GM21423 (cell line): ENCODE results near the gene EPB42.
"Not testable (repeated sequence)": the region's sequence is repeated elsewhere in the genome, so short reads cannot be mapped to it uniquely, and the experiment has no call there.

Experiments used
- ATAC-seq: cut with Tn5 transposase; IDR thresholded peaks from one replicate; pipeline ENCODE4 v1.9.1; 2021; ENCODE audit warnings: mild to moderate bottlenecking, moderate library complexity; ENCODE audit not compliant: unreplicated experiment

EPB42 gene

DNA sequence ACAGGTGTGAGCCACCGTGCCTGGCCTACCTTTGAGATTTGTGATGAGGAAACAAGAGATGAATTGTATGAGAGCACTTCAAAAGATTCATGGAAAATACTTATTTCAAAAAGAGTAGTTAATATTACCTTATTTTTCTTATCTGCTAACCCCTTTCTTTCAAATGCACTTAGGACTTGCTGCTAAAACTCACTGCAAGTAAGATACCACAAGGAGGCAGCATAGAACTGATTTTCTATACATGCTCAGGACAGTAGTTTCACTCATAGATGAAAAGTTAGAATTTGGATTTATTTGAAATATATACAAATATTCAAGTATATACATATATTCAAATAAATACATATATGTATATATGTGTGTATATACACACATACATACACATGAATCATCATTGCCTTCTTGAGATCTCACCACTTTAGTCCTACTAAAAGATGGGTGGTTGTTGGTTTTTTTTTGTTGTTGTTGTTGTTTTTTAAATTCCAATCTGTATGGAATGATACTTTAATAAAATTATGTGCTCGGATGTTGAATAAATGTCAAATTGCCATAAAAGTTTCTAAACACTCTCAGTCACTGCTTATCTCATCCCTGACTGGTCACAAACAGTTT lies 33.2 kb downstream of the EPB42 start:
- no peak for ATAC-seq

- peak; percentile 18 for ATAC-seq
Measured at GRCh38 chr15:43186003-43186353, 34.8 kb downstream of the EPB42 start.

GRCh38 chr15:43185157-43186002 lies 35.4 kb downstream of the EPB42 start, which contains the start of gene CCNDBP1:
Gene CCNDBP1, plus strand, starts transcription at chr15:43185403. Its CDS starts 96 bp downstream, at chr15:43185499.
- ATAC-seq, result peak; percentile 90

DNA sequence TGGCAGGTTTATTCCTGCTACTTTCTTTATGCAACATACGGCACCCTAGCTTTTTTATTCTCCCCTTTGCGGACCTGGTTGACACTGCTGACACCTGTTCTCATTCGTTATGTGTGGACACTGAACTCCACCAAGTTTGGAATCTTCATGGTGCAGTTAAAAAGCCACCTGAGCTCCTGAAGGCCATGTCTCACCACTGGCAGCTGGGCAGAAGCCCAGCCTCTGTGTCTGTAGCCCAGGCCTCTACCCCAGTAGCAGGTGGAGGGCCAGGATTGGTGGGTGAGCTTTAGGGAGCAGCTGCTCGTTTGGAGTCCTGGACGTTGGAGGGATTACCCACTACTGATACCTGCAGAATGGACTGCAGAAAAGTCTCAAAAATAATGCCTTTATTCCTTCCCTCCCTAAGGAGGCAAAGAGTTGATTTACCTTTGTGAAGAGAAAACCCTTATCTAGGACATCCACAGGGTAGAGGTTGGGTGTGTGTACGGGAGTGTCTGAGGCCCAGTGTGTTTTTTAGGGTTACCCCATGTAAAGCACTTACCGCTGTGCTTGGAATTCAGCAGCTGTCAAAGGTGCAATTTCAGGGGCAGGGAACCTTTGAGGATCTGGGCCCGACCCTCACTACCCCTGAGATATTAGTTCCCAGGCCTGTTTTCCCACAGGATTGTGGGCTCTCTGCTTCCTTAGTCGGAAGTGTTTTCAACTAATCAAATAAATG lies 36.3 kb downstream of the EPB42 start:
- no peak for ATAC-seq

DNA sequence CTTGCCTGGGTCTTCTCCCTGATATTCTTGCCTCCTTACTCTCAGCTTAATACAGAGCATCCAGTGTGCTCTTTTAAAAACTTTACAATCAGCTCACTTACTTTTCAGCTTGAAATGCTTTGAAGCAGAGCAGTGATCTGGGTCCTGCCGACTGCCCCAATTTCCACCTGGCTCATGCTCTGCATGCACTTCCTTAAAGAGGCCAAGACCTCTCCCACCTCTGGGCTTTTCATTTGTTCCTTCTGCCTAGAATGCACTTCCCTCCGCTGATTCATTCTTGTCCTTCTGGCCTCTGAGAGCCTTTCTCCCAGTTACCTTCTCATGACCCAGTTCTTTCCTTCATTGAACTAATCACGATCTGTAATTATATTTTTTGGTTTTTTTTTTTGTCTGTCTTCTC lies 37.5 kb downstream of the EPB42 start:
- ATAC-seq, result no peak

DNA sequence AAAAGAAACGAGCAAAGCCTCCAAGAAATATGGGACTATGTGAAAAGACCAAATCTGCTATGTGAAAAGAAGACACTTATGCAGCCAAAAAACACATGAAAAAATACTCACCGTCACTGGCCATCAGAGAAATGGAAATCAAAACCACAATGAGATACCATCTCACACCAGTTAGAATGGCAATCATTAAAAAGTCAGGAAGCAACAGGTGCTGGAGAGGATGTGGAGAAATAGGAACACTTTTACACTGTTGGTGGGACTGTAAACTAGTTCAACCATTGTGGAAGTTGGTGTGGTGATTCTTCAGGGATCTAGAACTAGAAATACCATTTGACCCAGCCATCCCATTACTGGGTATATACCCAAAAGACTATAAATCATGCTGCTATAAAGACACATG lies 43.7 kb downstream of the EPB42 start:
- not testable (repeated sequence) for ATAC-seq

DNA sequence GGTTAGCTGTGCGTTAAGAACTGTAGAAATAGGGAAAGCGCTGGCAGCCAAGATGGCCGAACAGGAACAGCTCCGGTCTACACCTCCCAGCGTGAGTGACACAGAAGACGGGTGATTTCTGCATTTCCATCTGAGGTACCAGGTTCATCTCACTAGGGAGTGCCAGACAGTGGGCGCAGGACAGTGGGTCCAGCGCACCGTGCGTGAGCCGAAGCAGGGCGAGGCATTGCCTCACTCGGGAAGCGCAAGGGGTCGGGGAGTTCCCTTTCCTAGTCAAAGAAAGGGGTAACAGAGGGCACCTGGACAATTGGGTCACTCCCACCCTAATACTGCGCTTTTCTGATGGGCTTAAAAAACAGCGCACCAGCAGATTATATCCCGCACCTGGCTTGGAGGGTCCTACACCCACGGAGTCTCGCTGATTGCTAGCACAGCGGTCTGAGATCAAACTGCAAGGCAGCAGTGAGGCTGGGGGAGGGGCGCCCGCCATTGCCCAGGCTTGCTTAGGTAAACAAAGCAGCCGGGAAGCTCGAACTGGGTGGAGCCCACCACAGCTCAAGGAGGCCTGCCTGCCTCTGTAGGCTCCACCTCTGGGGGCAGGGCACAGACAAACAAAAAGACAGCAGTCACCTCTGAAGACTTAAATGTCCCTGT lies 45.0 kb downstream of the EPB42 start:
- not testable (repeated sequence) for ATAC-seq

DNA sequence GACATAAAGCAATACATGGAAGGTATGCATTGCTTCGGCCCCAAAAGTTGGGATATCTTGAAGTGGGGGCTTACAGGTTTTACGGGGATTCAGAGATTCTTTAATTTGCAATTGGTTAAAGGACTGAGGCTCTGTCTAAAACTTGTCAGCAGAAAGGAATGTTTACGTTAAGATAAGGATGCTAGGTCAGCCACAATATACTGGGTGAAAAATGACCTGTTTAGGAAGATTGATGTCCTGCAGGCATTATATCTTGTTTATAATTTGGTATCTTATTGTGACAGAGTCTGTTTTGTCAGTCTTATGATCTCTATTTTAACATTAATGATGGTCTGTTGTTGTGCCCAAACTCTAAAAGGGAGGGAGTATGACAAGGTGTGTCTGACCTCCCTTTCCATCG lies 50.9 kb downstream of the EPB42 start:
- ATAC-seq, result no peak

DNA sequence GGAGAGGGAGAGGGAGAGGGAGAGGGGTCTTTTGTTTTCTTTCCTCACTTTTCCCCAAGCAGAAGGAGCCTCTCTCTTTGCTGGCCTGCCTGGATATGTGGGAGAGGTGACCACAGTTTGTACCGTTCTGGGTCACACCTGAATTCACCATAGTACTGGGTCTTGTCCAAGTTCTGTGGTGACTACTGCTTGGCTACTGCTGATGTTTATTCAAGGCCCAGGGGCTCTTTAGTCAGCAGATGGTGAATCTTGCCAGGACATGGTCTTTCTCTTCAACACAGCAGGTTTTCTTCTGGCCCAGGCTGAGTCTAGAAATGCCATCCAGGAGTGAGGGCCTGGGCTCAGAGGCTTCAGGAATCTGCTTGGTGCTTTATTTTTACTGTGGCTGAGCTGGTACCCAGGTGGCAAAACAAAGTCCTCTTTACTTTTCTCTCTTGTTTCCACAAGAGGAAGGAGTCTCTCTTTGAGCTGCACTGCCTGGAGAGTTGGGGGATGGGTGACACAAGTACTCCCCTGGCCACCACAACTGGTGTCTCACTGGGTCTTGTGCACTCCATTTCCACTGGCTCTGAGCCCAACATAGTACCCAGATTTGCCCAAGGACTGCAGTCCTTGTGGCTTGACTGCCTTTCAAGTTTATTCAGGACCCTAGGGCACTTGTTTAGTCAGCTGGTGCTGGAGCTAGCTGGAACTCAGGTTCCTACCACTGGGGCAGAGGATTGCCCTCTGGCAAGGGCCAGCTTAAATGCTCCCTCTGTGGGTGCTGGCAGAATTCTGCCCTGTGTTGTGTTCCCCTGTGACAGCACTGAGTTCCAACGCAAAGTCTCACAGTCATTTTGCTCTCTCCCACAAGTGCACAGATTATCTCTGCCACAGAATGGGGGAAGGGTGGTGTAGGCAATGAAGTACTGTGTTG lies 52.4 kb downstream of the EPB42 start:
- ATAC-seq, result no peak

DNA sequence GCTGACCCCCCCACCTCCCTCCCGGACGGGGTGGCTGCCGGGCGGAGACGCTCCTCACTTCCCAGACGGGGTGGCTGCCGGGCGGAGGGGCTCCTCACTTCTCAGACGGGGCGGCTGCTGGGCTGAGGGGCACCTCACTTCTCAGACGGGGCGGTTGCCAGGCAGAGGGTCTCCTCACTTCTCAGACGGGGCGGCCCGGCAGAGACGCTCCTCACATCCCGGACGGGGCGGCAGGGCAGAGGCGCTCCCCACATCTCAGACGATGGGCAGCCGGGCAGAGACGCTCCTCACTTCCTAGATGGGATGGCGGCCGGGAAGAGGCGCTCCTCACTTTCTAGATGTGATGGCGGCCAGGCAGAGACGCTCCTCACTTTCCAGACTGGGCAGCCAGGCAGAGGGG lies 53.6 kb downstream of the EPB42 start:
- ATAC-seq, result not testable (repeated sequence)

- ATAC-seq, result no peak
Measured at GRCh38 chr15:43165801-43166325, 55.0 kb downstream of the EPB42 start.

GRCh38 chr15:43153269-43153668 lies 67.5 kb downstream of the EPB42 start:
- ATAC-seq, result no peak

- no peak for ATAC-seq
Measured at GRCh38 chr15:43151688-43152087, 69.1 kb downstream of the EPB42 start.

DNA sequence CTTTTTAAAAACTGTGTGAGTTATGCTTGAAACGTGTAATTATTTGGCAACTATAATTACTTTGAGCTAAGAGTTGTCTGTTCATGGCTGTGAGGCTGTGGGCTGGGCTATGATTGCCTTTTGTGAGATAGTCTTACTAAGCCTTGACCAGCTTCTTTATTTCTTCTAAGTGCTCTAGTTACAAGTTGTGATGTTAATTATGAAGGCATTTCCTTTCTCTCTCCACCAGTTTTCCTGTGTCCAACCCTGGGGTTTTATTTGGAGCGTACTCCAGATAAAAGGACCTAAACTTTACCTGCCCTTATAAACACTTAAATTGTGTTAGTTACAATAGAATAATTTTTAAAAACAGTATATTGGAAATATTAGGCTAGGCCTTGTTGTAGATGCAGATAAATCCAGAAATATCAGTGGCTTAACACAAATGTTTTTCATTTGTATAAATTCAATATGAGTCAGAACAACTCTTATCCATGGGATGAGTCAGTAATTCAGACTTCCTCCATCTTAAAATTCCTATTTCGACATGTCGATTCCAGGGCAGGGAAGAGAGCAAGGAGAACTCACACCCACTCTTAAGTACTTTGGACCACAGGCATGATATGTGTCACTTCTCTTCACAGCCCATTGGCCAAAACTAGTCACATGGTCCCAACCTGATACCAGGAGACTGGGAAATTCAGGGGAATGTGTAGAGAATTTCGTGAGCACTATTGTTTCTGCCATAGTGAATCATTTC lies 70.5 kb downstream of the EPB42 start:
- ATAC-seq, result no peak
